Activated CD4-positive, alpha-beta memory T cell treated with anti-CD3 and anti-CD28 coated beads, Interleukin-2, amount 10 ng/mL, durations not matched to agents 7 days and 5 days (primary cell): ENCODE measurements around the gene SPATA9. TPM values are rescaled to one million over a fixed set of nuclear protein-coding genes. Genes with fewer than 3 reads are reported as not detected.
"Not testable (repeated sequence)": the region's sequence is repeated elsewhere in the genome, so short reads cannot be mapped to it uniquely, and the experiment has no call there.

ENCODE experiments used
- CTCF ChIA-PET: fragments of 350-600 bp; sonication (Branson Sonifier 250); formaldehyde crosslinking; loops from one replicate; lab custom pipeline; 2021; ENCODE audit warnings: antibody characterized with exemption, inconsistent platforms; lab: Charles Lee
- POLR2A ChIA-PET: fragments of 350-600 bp; sonication (Branson Sonifier 250); formaldehyde crosslinking; loops from one replicate; lab custom pipeline; 2021; ENCODE audit warnings: antibody characterized with exemption; lab: Charles Lee
- DNase-seq: peaks from one replicate; pipeline ENCODE4 v3.0.0-alpha.2; 2020
- H3K27ac Mint-ChIP-seq: one replicate; pipeline ENCODE4 v1.8.0; 2021; ENCODE audit warnings: mild to moderate bottlenecking, mixed read lengths
- H3K27me3 Mint-ChIP-seq: one replicate; pipeline ENCODE4 v1.8.0; 2021; ENCODE audit warnings: mixed read lengths
- H3K36me3 Mint-ChIP-seq: one replicate; pipeline ENCODE4 v1.8.0; 2021; ENCODE audit warnings: low read depth, mixed read lengths
- H3K4me1 Mint-ChIP-seq: one replicate; pipeline ENCODE4 v1.8.0; 2021; ENCODE audit warnings: mixed read lengths
- H3K4me3 Mint-ChIP-seq: one replicate; pipeline ENCODE4 v1.8.0; 2021; ENCODE audit warnings: mild to moderate bottlenecking, mixed read lengths
- H3K9me3 Mint-ChIP-seq: one replicate; pipeline ENCODE4 v1.8.0; 2021; ENCODE audit warnings: mixed read lengths
- total RNA-seq, 2 experiments: library from RNA; stranded (reverse); gene quantifications; one replicate each; pipeline ENCODE4 v1.2.3, GENCODE V29; 2021

SPATA9 gene
- total RNA-seq, 2 experiments from 2014 or later: not detected

DNA sequence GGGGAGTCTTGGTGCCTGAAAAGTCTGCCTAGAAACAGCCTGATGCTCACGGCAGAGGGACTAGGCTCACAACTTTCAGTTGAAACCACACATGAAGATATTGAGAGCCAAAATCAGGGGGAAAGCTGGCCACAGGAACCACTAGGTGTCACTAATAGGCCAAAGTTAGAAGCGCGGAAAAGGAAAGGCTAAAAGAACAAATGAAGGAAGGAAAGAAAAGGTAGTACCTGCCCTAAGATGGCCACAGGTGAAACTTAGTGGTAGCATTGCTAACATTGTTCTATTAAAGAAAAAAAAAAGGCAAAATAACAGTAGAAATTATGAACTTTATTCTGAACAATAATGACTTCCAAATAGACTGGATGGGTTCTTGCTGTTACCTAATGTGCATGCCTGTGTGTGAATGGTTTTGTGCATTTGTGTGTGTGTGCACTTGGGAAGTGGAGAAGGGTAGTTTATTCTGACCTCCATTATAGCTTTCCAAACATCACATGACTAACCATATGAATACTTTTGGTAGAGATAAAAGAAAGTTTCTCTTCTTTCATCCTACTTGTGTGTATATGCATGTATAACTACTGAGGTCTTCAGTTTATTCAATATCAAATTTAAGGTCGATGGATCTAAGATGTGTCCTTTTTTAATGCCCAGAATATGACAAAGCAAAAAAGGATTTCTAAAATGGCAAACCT, 38.3 kb downstream of the SPATA9 start:
- Mint-ChIP-seq H3K4me1 (peaks cover 40% of the 10 kb centered on the region), H3K9me3 (no peaks in the 10 kb centered on the region), H3K4me3 (no peak overlapping the region), H3K27ac (peak overlapping the region; percentile 8), H3K36me3 (peaks cover 2% of the 10 kb centered on the region), H3K27me3 (peaks cover 2% of the 10 kb centered on the region)
- POLR2A ChIA-PET: interaction anchor here (0.6 to 4.4 kb wide), 6 partner anchors 10 to 179 kb away, joined by 3 to 52 read pairs (median 5); partner anchors contain the start of genes GLRX and GPR150
- peak; percentile 64 for DNase-seq
- CTCF ChIA-PET: interaction anchor here (1.0 to 4.2 kb wide), 12 partner anchors 9 to 204 kb away, joined by 4 to 29 read pairs (median 8); no protein-coding TSS in a partner anchor

DNA sequence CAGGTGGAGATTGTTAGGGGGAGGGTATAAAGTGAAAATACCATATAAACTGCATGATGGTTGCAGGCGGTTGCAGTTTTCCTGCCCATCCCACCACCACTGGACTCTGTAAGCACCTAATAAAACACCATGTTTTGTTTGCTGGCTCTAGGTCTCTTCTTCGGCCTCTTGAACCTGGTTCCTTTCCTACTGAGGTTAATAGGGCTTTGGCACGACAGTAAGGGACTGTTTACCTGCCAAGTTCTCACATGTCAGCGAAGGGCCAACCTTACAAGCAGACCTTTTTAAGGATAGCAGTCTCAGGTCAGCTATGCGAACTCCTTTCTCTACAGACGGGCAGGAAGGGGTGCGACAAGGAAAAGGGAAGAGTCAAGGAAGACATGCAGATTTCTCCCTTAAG, 39.6 kb downstream of the SPATA9 start:
- peaks cover 36% of the 10 kb centered on the region for H3K4me1 Mint-ChIP-seq
- peaks cover 2% of the 10 kb centered on the region for H3K36me3 Mint-ChIP-seq
- no peaks in the 10 kb centered on the region for H3K9me3 Mint-ChIP-seq
- H3K27me3 Mint-ChIP-seq: peaks cover 9% of the 10 kb centered on the region
- ChIA-PET POLR2A (interaction anchor here (0.5 to 3.2 kb wide), 3 partner anchors 8 to 1333 kb away, joined by 3 to 14 read pairs (median 4); no protein-coding TSS in a partner anchor), CTCF (interaction anchor here (0.7 to 4.2 kb wide), 9 partner anchors 11 to 206 kb away, joined by 3 to 29 read pairs (median 8); no protein-coding TSS in a partner anchor)
- no peak overlapping the region for H3K27ac Mint-ChIP-seq
- H3K4me3 Mint-ChIP-seq: no peak overlapping the region
- no peak for DNase-seq

DNA sequence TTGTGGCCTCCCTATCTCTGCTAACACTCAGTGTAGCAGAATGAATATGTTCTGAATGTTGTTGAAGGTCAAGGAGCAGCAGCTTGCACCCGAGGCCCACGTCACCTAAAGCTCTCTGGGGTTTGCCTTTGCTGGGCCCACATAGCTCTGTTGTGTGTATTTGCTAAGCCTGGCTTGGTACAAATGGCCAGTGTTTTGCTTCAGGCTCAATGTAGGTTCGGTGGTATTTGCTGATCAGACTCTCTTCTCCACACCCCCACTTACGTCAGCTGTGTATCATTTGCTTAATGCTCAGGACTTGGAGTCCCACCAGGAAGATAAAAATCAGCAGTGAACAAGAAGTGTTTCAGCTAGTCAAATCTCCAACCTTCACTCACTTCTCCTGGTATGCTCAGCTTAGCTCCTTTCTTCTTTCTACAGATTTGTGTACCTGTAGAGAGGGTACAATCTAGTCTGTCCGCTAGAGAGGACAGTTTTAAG, 41.0 kb downstream of the SPATA9 start:
- DNase-seq: no peak

DNA sequence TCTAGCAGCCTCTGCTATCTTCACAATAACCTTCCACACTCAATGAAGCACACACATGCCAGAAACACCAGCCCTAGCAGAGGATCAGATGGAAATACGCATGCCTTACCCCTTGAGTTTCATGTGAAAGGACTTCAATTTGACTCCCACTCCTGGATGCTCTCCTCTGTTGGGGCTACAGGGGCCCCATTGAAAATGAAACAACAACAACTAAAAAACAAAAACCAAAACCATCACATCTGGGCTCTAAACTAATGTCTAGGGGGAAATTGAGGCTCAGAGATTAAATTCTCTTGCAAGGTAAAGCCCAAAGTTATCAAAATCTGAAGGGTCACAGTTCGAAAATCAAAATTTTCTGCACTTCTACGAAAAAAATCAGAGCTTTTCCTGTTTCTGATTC, 44.2 kb downstream of the SPATA9 start:
- H3K36me3 Mint-ChIP-seq: peaks cover 2% of the 10 kb centered on the region
- peaks cover 4% of the 10 kb centered on the region for H3K4me1 Mint-ChIP-seq
- DNase-seq: no peak
- H3K27ac Mint-ChIP-seq: no peak overlapping the region
- CTCF ChIA-PET: no interaction called here
- POLR2A ChIA-PET: no interaction called here
- H3K4me3 Mint-ChIP-seq: no peak overlapping the region
- no peaks in the 10 kb centered on the region for H3K9me3 Mint-ChIP-seq
- H3K27me3 Mint-ChIP-seq: peaks cover 22% of the 10 kb centered on the region

More for the DNA sequence above, 41.0 kb downstream of the SPATA9 start:
- POLR2A ChIA-PET: interaction anchor here (3.2 kb wide), 1 partner anchor 10 kb away, joined by 14 read pairs; no protein-coding TSS in a partner anchor
- H3K4me3 Mint-ChIP-seq: no peak overlapping the region
- H3K27me3 Mint-ChIP-seq: peaks cover 11% of the 10 kb centered on the region
- H3K27ac Mint-ChIP-seq: no peak overlapping the region
- H3K4me1 Mint-ChIP-seq: peaks cover 27% of the 10 kb centered on the region
- no peaks in the 10 kb centered on the region for H3K36me3 Mint-ChIP-seq
- CTCF ChIA-PET: interaction anchor here (0.8 to 4.2 kb wide), 8 partner anchors 10 to 696 kb away, joined by 3 to 29 read pairs (median 4); no protein-coding TSS in a partner anchor
- H3K9me3 Mint-ChIP-seq: no peaks in the 10 kb centered on the region

DNA sequence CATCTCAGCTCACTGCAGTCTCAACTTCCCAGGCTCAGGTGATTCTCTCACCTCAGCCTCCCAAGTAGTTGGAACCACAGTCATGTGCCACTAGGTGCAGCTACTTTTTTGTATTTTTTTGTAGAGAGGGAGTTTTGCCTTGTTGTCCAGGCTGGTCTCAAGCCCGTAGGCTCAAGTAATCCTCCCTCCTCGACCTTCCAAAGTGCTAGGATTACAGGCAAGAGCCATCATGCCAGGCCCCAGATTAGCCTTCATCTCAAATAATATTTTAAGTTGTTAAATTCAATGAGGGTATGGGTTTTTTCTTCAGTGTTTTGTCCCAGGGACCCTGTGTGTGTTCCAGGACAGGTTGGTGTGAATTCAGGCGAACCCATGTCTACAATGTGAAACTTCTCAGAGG, 48.7 kb downstream of the SPATA9 start:
- Mint-ChIP-seq H3K36me3 (peaks cover 16% of the 10 kb centered on the region), H3K27ac (no peak overlapping the region), H3K4me3 (no peak overlapping the region), H3K9me3 (peaks cover 5% of the 10 kb centered on the region), H3K27me3 (peaks cover 19% of the 10 kb centered on the region), H3K4me1 (peaks cover 26% of the 10 kb centered on the region)
- DNase-seq: no peak
- POLR2A ChIA-PET: interaction anchor here (1.9 kb wide), 1 partner anchor 13 kb away, joined by 9 read pairs; the partner anchor contains the start of gene RFESD
- CTCF ChIA-PET: interaction anchor here (0.7 kb wide), 1 partner anchor 148 kb away, joined by 3 read pairs; no protein-coding TSS in a partner anchor

DNA sequence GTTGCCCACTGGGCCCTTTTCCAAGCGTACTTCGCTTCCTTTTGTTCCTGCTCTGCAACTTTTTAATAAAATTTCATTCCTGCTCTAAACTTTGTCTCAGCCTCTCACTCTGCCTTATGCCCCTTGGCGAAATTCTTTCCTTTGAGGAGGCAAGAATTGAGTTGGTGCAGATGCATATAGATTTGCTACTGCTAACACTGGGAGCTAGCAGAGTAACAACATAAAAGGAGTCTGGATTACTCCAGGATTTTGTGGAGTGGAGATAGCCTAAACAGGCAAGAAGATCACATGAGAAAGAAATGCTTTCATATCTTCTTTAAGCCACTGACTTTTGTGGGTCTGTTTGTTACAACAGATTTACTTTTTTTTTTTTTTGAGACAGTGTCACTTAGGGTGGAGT, 49.1 kb downstream of the SPATA9 start:
- Mint-ChIP-seq H3K4me1 (peaks cover 26% of the 10 kb centered on the region), H3K27ac (no peak overlapping the region)
- CTCF ChIA-PET: no interaction called here

DNA sequence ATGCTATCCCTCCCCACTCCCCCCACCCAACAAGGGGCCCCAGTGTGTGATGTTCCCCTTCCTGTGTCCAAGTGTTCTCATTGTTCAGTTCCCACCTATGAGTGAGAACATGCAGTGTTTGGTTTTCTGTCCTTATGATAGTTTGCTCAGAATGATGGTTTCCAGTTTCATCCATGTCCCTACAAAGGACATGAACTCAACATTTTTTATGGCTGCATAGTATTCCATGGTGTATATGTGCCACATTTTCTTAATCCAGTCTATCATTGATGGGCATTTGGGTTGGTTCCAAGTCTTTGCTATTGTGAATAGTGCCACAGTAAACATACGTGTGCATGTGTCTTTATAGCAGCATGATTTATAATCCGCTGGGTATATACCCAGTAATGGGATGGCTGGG, 49.8 kb downstream of the SPATA9 start:
- not testable (repeated sequence) for H3K4me3 Mint-ChIP-seq, H3K9me3 Mint-ChIP-seq, H3K27ac Mint-ChIP-seq, DNase-seq
- Mint-ChIP-seq H3K27me3 (peaks cover 13% of the 10 kb centered on the region), H3K4me1 (peaks cover 23% of the 10 kb centered on the region), H3K36me3 (peaks cover 16% of the 10 kb centered on the region)
- ChIA-PET POLR2A (interaction anchor here (1.0 to 3.4 kb wide), 4 partner anchors 9 to 78 kb away, joined by 3 to 57 read pairs (median 10); partner anchors contain the start of genes ARSK, GPR150 and SKIC3), CTCF (interaction anchor here (1.6 to 1.7 kb wide), 2 partner anchors 12 to 14 kb away, joined by 8 to 13 read pairs; partner anchors contain the start of gene RFESD)

More for the DNA sequence above, 49.1 kb downstream of the SPATA9 start:
- Mint-ChIP-seq H3K36me3 (peaks cover 16% of the 10 kb centered on the region), H3K4me3 (no peak overlapping the region), H3K9me3 (peaks cover 5% of the 10 kb centered on the region), H3K27me3 (peaks cover 18% of the 10 kb centered on the region)
- POLR2A ChIA-PET: no interaction called here
- DNase-seq: no peak

DNA sequence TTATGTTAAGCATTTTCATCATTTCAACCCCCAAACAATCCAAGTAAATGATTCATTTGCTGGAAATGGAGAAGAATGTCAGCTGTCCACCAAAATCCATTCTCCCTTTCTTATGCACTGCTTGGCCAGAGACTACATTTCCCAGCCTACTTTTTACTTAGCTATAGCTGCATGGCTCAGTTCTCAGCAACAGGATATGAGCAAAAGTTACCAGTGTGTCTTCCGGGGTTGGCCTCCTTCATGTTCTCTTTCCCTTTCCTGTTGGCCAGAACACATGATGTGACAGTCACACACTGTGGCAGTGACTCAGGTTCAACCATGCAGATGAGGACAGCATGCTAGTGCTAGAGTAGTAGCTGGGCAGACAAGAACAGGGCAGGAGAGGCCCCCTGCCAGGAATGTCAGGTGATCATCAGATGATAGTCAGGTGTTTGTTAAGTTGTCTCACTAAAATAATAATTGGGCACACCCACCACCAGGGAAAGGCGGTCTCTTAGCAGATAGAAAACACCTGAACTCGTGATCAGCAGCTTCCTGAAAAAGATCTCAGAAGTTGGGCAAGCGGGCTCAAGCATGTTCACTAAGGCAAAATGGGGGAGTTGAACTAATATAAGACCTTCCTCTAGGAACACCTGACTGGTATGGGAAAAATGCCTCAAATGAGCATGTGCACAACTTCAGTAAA, 50.7 kb downstream of the SPATA9 start:
- ChIA-PET POLR2A (interaction anchor here (0.8 to 3.4 kb wide), 12 partner anchors 10 to 1023 kb away, joined by 3 to 57 read pairs (median 4); partner anchors contain the start of genes ARSK, ELL2, GPR150 and RFESD), CTCF (interaction anchor here (1.1 to 2.2 kb wide), 7 partner anchors 7 to 149 kb away, joined by 3 to 15 read pairs (median 8); partner anchors contain the start of gene RFESD)
- peaks cover 16% of the 10 kb centered on the region for H3K36me3 Mint-ChIP-seq
- peak; percentile 82 for DNase-seq
- H3K4me1 Mint-ChIP-seq: peaks cover 23% of the 10 kb centered on the region
- H3K4me3 Mint-ChIP-seq: peak overlapping the region; percentile 1
- H3K27me3 Mint-ChIP-seq: peaks cover 12% of the 10 kb centered on the region
- H3K9me3 Mint-ChIP-seq: peaks cover 5% of the 10 kb centered on the region
- H3K27ac Mint-ChIP-seq: peak overlapping the region; percentile 95

DNA sequence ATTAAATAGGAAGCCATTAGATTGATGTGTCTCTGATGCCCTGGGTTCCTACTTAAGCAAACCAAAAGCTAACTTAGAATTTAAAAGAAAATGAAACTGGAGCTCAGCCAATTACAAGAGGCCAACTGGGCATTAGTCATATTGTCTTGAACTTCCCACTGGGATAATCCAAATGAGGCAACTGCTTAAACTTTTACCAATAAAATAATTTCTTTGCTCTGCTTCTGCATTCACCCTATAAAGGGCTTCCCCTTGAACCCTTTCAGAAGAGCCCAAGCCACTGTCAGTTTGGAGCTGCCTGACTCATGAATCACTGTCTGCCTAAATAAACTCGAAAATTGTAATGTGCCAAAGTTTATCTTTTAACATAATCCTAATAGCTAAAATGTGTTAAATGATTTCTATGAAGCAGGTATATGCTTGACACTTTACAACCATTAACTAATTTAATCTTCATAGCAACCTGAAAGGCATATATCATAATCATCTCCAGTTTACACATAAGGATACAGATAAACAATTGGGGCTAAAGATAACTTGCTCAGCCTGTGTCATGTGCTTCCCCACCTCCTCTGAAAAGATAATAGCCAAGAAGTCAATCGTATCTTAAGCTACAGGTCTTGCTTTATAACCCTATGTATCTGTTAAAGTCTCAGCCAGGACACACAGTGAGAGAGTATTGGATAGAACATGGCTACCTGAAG, 51.4 kb downstream of the SPATA9 start:
- Mint-ChIP-seq H3K27ac (peak overlapping the region; percentile 95), H3K36me3 (peaks cover 16% of the 10 kb centered on the region), H3K4me3 (no peak overlapping the region), H3K4me1 (peaks cover 23% of the 10 kb centered on the region), H3K27me3 (peaks cover 8% of the 10 kb centered on the region), H3K9me3 (peaks cover 5% of the 10 kb centered on the region)
- CTCF ChIA-PET: interaction anchor here (1.1 to 2.2 kb wide), 7 partner anchors 8 to 150 kb away, joined by 3 to 15 read pairs (median 8); partner anchors contain the start of gene RFESD
- POLR2A ChIA-PET: interaction anchor here (0.8 to 3.4 kb wide), 10 partner anchors 10 to 1023 kb away, joined by 3 to 57 read pairs (median 4); partner anchors contain the start of genes ELL2, GPR150 and RFESD
- DNase-seq: no peak

DNA sequence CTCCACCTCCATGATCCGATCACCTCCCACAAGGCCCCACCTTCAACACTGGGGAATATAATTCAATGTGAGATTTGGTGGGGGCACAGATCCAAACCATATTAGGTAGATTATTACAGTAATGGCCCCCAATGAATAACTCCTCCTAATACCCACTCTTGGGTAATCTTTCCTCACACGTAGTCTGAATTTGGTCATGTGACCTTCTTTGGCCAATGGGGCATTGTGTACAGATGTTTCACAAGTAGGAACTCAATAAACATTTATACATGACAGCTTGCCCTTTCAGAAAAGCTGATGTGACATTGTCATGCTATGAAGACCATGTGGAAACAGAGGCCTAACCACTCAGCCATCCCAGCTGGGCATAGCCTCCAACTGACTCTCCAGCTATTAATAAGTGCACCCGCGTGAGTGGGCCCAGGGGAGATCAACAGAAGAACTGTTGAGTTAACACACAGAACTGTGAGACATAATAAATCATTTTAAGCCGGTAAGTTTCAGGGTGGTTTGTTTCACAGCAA, 52.3 kb downstream of the SPATA9 start:
- POLR2A ChIA-PET: interaction anchor here (1.6 to 3.4 kb wide), 4 partner anchors 9 to 331 kb away, joined by 6 to 57 read pairs (median 16); partner anchors contain the start of genes ELL2, GPR150 and RFESD
- Mint-ChIP-seq H3K4me3 (no peak overlapping the region), H3K36me3 (peaks cover 16% of the 10 kb centered on the region), H3K27me3 (peaks cover 4% of the 10 kb centered on the region), H3K9me3 (peaks cover 5% of the 10 kb centered on the region), H3K4me1 (peaks cover 23% of the 10 kb centered on the region), H3K27ac (no peak overlapping the region)
- DNase-seq: no peak
- CTCF ChIA-PET: interaction anchor here (2.2 kb wide), 1 partner anchor 8 kb away, joined by 15 read pairs; no protein-coding TSS in a partner anchor

DNA sequence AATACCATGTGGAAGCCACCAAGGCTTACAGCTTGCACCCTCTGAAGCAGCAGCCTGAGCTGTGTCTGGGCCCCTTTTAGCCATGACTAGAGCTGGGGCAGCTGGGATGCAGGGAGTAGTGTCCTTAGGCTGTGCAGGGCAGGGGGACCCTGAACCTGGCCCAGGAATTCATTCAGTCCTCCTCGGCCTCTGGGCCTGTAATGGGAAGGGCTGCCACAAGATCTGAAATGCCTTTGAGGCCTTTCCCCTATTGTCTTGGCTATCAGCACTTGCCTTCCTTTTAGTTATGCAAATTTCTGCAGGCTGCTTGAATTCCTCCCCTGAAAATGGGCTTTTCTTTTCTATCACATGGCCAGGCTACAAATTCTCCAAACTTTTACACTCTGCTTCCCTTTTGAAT, 53.9 kb downstream of the SPATA9 start:
- H3K4me3 Mint-ChIP-seq: no peak overlapping the region
- no peaks in the 10 kb centered on the region for H3K27me3 Mint-ChIP-seq
- CTCF ChIA-PET: no interaction called here
- no peak for DNase-seq
- H3K27ac Mint-ChIP-seq: no peak overlapping the region
- peaks cover 5% of the 10 kb centered on the region for H3K9me3 Mint-ChIP-seq
- peaks cover 21% of the 10 kb centered on the region for H3K36me3 Mint-ChIP-seq
- POLR2A ChIA-PET: no interaction called here
- H3K4me1 Mint-ChIP-seq: peaks cover 23% of the 10 kb centered on the region
